Subcutaneous adipose tissue (tissue), 4 donors: Measurements from ENCODE around the gene USP28. TPM values are rescaled to one million over a fixed set of nuclear protein-coding genes. Genes with fewer than 3 reads are reported as not detected.

ENCODE experiments used
- CTCF ChIP-seq: fragments of 450-650 bp; IDR thresholded peaks from one replicate; pipeline ENCODE4 v1.5.1; 2016; ENCODE audit warnings: low read depth, mild to moderate bottlenecking, control low read depth, antibody characterized with exemption, moderate library complexity
- total RNA-seq, 4 donors: library from RNA; depleted of rRNA; stranded (reverse); fragments of >200 nt; gene quantifications; one replicate each; pipeline ENCODE4 v1.1.0, GENCODE V29; 2016

The USP28 gene
- total RNA-seq, 4 donors from 2014 or later = 15.0 to 15.5 (median 15.1) TPM

- no peak for TF ChIP-seq CTCF
Observed at GRCh38 chr11:113814181-113814580, 61.2 kb downstream of the USP28 start.

- TF ChIP-seq CTCF = no peak
Observed at GRCh38 chr11:113808931-113809330, 66.4 kb downstream of the USP28 start.

- no peak for TF ChIP-seq CTCF
Observed at GRCh38 chr11:113806406-113806805, 69.0 kb downstream of the USP28 start.

- TF ChIP-seq CTCF = no peak
Observed at GRCh38 chr11:113805640-113806039, 69.7 kb downstream of the USP28 start.

GRCh38 chr11:113802621-113803020 is 72.8 kb downstream of the USP28 start:
- TF ChIP-seq CTCF = no peak

GRCh38 chr11:113796663-113797259 is 78.6 kb downstream of the USP28 start:
- no peak for TF ChIP-seq CTCF

- no peak for TF ChIP-seq CTCF
Observed at GRCh38 chr11:113789675-113790320, 85.6 kb downstream of the USP28 start.
